HepG2 (cell line): Measurements from ENCODE around the gene C7orf57. TPM values are rescaled to one million over a fixed set of nuclear protein-coding genes. Genes with fewer than 3 reads are reported as not detected.
A peak's percentile ranks its signal among the peaks of the same experiment; 100 is the strongest.

Source experiments
- DR1 ChIP-seq: sonication (generic); formaldehyde crosslinking; IDR thresholded peaks from 2 replicates; pipeline ENCODE4 v1.8.0; 2021; ENCODE audit warnings: mild to moderate bottlenecking, missing genetic modification reagents, inconsistent platforms
- FOSL2 ChIP-seq: sonication (generic); formaldehyde crosslinking; IDR thresholded peaks from 2 replicates; pipeline ENCODE4 v1.4.0; 2020; ENCODE audit warnings: missing genetic modification reagents
- FOXP4 ChIP-seq: sonication (generic); formaldehyde crosslinking; IDR thresholded peaks from 2 replicates; pipeline ENCODE4 v1.4.0; 2020; ENCODE audit warnings: missing genetic modification reagents
- JUND ChIP-seq: sonication (generic); formaldehyde crosslinking; IDR thresholded peaks from 2 replicates; pipeline ENCODE4 v1.8.0; 2022; ENCODE audit warnings: mild to moderate bottlenecking, missing genetic modification reagents
- MATR3 ChIP-seq: sonication (generic); formaldehyde crosslinking; IDR thresholded peaks from 2 replicates; pipeline ENCODE4 v1.4.0; 2020; ENCODE audit warnings: missing genetic modification reagents
- MZF1 ChIP-seq: sonication (generic); formaldehyde crosslinking; IDR thresholded peaks from 2 replicates; pipeline ENCODE4 v1.8.1; 2023; ENCODE audit warnings: mild to moderate bottlenecking, missing genetic modification reagents, borderline replicate concordance
- PPARG ChIP-seq: conservative IDR thresholded peaks from 2 replicates; pipeline ENCODE4 v1.6.1; 2016; ENCODE audit warnings: missing biosample characterization, missing genetic modification reagents
- SP1 ChIP-seq, 2 experiments: fragments of 450-650 bp in 1 of 2; sonication (generic) in 1 of 2; formaldehyde crosslinking in 1 of 2; IDR thresholded peaks; 2 replicates each; pipeline versions ENCODE4 v1.4.0 to v1.6.1; 2016 to 2020; ENCODE audit warnings: missing genetic modification reagents in 1 of 2
- SRSF9 ChIP-seq: fragments of 200-400 bp; formaldehyde crosslinking; IDR thresholded peaks from 2 replicates; pipeline ENCODE4 v1.6.1; 2018; ENCODE audit warnings: borderline replicate concordance, mild to moderate bottlenecking, low read depth, low read length; ENCODE audit not compliant: insufficient read depth, poor library complexity, severe bottlenecking
- TBL1XR1 ChIP-seq: fragments of 150-350 bp; IDR thresholded peaks from 2 replicates; pipeline ENCODE4 v1.6.1; 2014; ENCODE audit warnings: borderline replicate concordance, low read length; ENCODE audit not compliant: partially characterized antibody
- ZNF256 ChIP-seq: sonication (generic); formaldehyde crosslinking; conservative IDR thresholded peaks from 2 replicates; pipeline ENCODE4 v1.4.0; 2020; ENCODE audit warnings: missing genetic modification reagents
- ZNF496 ChIP-seq: sonication (generic); formaldehyde crosslinking; IDR thresholded peaks from 2 replicates; pipeline ENCODE4 v1.8.1; 2023; ENCODE audit warnings: mild to moderate bottlenecking, moderate library complexity, missing genetic modification reagents; ENCODE audit not compliant: insufficient replicate concordance
- ZNF569 ChIP-seq: sonication (generic); formaldehyde crosslinking; IDR thresholded peaks from 2 replicates; pipeline ENCODE4 v1.5.0; 2020; ENCODE audit warnings: mild to moderate bottlenecking, missing genetic modification reagents, moderate library complexity, borderline replicate concordance
- ZNF644 ChIP-seq: IDR thresholded peaks from 2 replicates; pipeline ENCODE4 v1.6.1; 2016; ENCODE audit warnings: low read depth
- ZNF691 ChIP-seq: sonication (generic); formaldehyde crosslinking; IDR thresholded peaks from 2 replicates; pipeline ENCODE4 v1.4.0; 2020; ENCODE audit warnings: missing genetic modification reagents, low read depth, mild to moderate bottlenecking, borderline replicate concordance
- ZNF75D ChIP-seq: sonication (generic); formaldehyde crosslinking; IDR thresholded peaks from 2 replicates; pipeline ENCODE4 v1.8.1; 2023; ENCODE audit warnings: missing genetic modification reagents, mild to moderate bottlenecking, borderline replicate concordance
- polyA plus RNA-seq, 8 experiments: library from polyadenylated mRNA; depleted of rRNA in 3 of 8; stranded (reverse) in 7 of 8; unstranded in 1 of 8; fragments of >200 nt; fragmentation: Illumina TruSeq in 4 of 8; extraction: Trizol in 4 of 8; gene quantifications; 2 replicates each; pipeline versions ENCODE4 v1.2.1 to v1.2.3, GENCODE V29; 2011 to 2016; ENCODE audit warnings: low read depth in 4 of 8, missing spikeins in 1 of 8, mixed read lengths in 1 of 8; ENCODE audit not compliant: insufficient read depth in 1 of 8
- total RNA-seq, 5 experiments: library from RNA; depleted of rRNA; stranded (reverse); fragments of >200 nt; fragmentation: Illumina TruSeq; extraction: Trizol; gene quantifications; 2 replicates each; pipeline ENCODE4 v1.2.3, GENCODE V29; 2016; ENCODE audit warnings: low read depth in 1 of 5
- TF ChIP-seq, protein P1 (sequence below): sonication (generic); formaldehyde crosslinking; IDR thresholded peaks from 2 replicates; pipeline ENCODE4; 2020; ENCODE audit warnings: missing genetic modification reagents, mild to moderate bottlenecking, borderline replicate concordance
- TF ChIP-seq, protein P2 (sequence below): sonication (generic); formaldehyde crosslinking; IDR thresholded peaks from 2 replicates; pipeline ENCODE4 v1.5.1; 2020; ENCODE audit warnings: missing genetic modification reagents, mild to moderate bottlenecking, borderline replicate concordance
- TF ChIP-seq, protein P3 (sequence below): IDR thresholded peaks from 2 replicates; pipeline ENCODE4 v1.6.1; 2016; ENCODE audit warnings: low read depth

The C7orf57 gene
- total and polyA plus RNA-seq, 2 of the 13 experiments (the other 11 are each of a cell fraction or from before 2014, with no cell fraction given) = not detected

- TF ChIP-seq ZNF75D (CRISPR knock-in tag) (no peak), SRSF9 (no peak), PPARG (CRISPR knock-in tag) (no peak), FOSL2 (peak; percentile 47), FOXP4 (CRISPR knock-in tag) (peak; percentile 47; the same call in 1 of the 2 replicates), MATR3 (CRISPR knock-in tag) (no peak), ZNF691 (CRISPR knock-in tag) (no peak), JUND (CRISPR knock-in tag) (no peak), MZF1 (no peak), TBL1XR1 (no peak), ZNF496 (CRISPR knock-in tag) (no peak), ZNF256 (CRISPR knock-in tag) (no peak), ZNF569 (CRISPR knock-in tag) (no peak), ZNF644 (no peak), DR1 (CRISPR knock-in tag) (no peak), SP1 (IDR thresholded peaks at IDR 0.05) (no peak), SP1 (CRISPR knock-in tag; IDR thresholded peaks at IDR 0.05) (no peak)
- TF ChIP-seq, protein P1, sequence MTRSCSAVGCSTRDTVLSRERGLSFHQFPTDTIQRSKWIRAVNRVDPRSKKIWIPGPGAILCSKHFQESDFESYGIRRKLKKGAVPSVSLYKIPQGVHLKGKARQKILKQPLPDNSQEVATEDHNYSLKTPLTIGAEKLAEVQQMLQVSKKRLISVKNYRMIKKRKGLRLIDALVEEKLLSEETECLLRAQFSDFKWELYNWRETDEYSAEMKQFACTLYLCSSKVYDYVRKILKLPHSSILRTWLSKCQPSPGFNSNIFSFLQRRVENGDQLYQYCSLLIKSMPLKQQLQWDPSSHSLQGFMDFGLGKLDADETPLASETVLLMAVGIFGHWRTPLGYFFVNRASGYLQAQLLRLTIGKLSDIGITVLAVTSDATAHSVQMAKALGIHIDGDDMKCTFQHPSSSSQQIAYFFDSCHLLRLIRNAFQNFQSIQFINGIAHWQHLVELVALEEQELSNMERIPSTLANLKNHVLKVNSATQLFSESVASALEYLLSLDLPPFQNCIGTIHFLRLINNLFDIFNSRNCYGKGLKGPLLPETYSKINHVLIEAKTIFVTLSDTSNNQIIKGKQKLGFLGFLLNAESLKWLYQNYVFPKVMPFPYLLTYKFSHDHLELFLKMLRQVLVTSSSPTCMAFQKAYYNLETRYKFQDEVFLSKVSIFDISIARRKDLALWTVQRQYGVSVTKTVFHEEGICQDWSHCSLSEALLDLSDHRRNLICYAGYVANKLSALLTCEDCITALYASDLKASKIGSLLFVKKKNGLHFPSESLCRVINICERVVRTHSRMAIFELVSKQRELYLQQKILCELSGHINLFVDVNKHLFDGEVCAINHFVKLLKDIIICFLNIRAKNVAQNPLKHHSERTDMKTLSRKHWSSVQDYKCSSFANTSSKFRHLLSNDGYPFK (CRISPR knock-in tag) = no peak
- TF ChIP-seq, protein P2, sequence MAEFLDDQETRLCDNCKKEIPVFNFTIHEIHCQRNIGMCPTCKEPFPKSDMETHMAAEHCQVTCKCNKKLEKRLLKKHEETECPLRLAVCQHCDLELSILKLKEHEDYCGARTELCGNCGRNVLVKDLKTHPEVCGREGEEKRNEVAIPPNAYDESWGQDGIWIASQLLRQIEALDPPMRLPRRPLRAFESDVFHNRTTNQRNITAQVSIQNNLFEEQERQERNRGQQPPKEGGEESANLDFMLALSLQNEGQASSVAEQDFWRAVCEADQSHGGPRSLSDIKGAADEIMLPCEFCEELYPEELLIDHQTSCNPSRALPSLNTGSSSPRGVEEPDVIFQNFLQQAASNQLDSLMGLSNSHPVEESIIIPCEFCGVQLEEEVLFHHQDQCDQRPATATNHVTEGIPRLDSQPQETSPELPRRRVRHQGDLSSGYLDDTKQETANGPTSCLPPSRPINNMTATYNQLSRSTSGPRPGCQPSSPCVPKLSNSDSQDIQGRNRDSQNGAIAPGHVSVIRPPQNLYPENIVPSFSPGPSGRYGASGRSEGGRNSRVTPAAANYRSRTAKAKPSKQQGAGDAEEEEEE (CRISPR knock-in tag) = no peak
- TF ChIP-seq, protein P3, sequence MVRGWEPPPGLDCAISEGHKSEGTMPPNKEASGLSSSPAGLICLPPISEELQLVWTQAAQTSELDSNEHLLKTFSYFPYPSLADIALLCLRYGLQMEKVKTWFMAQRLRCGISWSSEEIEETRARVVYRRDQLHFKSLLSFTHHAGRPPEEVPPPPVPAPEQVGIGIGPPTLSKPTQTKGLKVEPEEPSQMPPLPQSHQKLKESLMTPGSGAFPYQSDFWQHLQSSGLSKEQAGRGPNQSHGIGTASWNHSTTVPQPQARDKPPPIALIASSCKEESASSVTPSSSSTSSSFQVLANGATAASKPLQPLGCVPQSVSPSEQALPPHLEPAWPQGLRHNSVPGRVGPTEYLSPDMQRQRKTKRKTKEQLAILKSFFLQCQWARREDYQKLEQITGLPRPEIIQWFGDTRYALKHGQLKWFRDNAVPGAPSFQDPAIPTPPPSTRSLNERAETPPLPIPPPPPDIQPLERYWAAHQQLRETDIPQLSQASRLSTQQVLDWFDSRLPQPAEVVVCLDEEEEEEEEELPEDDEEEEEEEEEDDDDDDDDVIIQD (CRISPR knock-in tag) = peak; percentile 14; the same call in 1 of the 2 replicates
Observed at GRCh38 chr7:48109848-48110663, 74.7 kb downstream of the C7orf57 start (continued).
